CD4-positive, alpha-beta T cell treated with Interferon gamma for 1 hour (primary cell): Measurements from ENCODE around the gene SUN2.
"Not testable (repeated sequence)": the region's sequence is repeated elsewhere in the genome, so short reads cannot be mapped to it uniquely, and the experiment has no call there.

Experiments
- DNase-seq: peaks from one replicate; pipeline ENCODE4 v3.0.0-alpha.2; 2020

SUN2 gene

DNA sequence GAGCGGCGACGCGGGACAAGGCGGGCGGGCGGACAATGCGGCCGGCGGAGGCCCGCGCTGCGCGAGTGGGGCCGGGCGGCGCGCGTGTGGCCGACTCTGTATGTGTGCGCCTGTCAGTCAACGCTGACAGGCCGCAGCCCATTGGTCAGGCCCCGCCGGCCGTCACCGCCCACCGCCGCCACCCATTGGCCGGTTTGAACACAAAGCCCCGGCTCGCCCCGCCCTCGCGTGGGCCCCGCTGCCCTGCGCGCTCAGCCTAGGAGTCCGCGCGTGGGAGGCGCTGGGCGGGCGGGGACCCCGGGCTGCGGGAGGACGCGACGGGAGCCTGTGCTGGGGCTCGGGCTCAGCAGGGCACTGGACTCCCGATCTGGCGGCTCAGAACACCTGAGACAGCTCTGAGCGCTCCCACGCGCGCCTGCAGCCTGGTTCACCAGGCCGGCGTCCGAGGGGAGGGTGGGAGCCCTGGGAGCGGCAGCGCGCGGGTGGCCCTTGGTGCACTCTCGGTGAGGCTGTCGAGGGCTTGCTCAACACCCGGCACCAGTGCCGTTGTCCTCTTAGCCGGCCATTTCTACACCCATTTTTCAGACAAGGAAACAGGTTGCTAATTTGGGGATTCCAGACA is at the start of gene SUN2:
SUN2 (minus strand) TSS at position 88 of the 622 bp plus-strand sequence. CDS start 3,370 bp downstream, outside the sequence.
- peak; percentile 92 for DNase-seq

- DNase-seq: not testable (repeated sequence)
Observed at GRCh38 chr22:38805041-38805593, 49.3 kb upstream of the SUN2 start.

DNA sequence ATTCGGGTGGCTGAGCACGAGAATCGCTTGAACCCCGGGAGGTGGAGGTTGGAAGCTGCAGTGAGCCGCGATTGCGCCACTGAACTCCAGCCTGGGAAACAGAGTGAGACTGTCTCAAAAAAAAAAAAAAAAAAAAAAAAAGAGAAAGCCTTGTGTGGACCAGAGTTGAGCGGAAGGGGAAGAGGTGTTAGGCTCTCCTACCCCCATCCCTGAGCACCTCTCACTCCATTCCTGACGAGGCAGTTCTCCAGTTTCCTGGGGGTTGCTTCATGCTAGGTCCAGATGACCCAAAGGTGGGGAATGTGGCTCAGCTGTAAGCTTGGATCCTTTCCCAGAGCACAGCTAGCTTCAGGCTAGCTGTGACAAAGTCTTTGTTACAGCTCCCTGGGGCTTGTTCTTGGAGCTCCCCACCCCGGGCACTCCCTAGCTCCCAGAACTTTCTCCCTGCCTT is 46.9 kb upstream of the SUN2 start:
- no peak for DNase-seq

- DNase-seq: no peak
Observed at GRCh38 chr22:38799265-38800002, 43.6 kb upstream of the SUN2 start.

DNA sequence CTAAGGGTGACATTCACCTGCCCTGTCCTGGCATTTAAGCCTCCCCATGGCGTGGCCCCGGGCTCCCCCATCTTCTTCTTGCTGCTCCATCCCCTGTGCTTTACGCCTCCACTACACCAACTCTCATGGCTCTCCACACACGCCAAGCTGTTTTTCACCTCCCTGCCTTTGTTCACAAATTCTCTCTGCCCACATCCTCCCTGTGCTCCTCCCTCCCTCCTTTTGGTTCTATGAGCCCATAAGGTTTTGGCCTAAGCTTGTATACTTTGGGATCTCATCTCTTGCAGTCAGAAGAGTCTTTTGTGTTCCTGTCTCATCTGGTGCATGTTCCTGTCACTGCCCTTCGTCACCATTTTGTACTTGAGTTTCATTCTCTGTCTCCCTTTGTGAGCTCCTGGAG is 42.7 kb upstream of the SUN2 start:
- no peak for DNase-seq

GRCh38 chr22:38796262-38796957 is 40.6 kb upstream of the SUN2 start:
- no peak for DNase-seq

DNA sequence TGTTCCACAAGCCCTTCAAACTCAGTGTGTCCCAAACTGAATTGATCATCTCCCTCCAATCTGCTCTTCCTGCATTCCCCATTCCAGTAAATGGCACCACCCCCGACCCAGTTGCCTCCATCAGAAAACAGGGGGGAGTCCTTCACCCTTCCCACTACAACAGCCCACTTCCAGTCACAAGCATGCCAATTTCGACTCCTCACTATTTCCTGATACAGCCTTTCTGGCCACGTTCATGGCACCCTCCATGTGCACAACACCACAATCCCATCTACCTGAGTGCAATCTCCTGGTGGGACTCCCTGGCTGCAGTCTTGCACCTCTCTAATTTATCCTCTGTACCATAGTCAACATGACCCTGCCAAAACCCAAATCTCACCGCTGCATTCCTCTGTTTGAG is 39.8 kb upstream of the SUN2 start:
- no peak for DNase-seq

- peak; percentile 93 for DNase-seq
Observed at GRCh38 chr22:38793721-38794466, 38.1 kb upstream of the SUN2 start, which contains the start of gene DNAL4. Gene DNAL4 (minus strand): TSS chr22:38794143. CDS start chr22:38782731, 11,412 bp downstream.

DNA sequence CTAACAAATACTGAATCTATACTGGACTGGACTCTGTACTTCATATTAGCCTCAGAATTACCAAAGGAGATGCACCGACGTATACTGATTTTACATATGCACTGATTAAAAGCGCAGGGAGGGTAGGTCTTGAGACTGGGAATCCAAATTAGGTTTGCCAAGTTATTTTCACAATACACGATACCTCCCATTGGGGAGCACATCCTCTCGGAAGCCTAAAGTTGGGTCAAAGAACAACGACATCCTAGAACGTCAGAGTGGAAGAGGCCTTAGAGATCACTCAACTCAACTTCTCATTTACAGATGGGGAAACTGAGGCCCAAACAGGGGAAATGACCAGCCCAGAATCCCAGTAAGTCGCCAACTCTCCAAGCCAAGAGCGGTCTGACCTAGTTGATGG is 37.5 kb upstream of the SUN2 start:
- no peak for DNase-seq

DNA sequence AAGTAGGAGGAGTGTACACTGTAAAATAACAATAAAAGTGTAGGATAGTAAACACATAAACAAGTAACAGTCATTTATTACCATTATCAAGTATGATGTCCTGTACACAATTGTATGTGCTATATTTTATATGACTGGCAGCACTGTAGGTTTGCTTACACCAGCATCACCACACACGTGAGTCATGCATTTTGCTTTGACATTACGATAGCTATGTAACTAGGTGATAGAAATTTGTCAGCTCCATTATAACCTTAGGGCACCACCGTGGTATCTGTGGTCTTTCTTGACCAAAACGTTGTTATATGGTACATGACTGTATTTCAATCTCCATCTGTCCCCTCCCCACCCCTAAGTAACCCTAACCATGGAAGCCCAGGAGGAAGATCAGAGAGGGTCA is 37.0 kb upstream of the SUN2 start:
- DNase-seq: no peak

DNA sequence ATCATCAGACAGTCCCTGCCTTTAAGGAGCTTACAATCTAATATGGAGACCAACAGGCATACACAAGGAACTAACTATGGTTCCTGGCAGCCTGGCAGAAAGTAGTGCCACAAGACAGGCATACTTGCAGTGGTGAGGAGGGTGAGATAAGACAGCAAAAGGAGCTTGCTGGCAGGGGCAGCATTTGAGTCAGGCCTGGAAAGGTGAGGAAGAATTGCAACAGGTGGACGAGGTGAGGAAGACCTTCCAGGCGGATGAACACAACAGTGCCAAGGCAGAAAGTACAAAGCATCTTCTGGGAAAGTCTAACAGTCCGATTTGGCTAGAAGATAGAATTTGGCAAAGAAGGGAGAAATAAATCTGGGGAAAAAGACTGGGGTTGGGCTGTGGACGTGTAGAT is 33.8 kb upstream of the SUN2 start:
- no peak for DNase-seq

- no peak for DNase-seq
Observed at GRCh38 chr22:38788846-38789245, 33.0 kb upstream of the SUN2 start.

GRCh38 chr22:38788021-38788816 is 32.4 kb upstream of the SUN2 start:
- no peak for DNase-seq

GRCh38 chr22:38786631-38787030 is 30.8 kb upstream of the SUN2 start:
- no peak for DNase-seq

DNA sequence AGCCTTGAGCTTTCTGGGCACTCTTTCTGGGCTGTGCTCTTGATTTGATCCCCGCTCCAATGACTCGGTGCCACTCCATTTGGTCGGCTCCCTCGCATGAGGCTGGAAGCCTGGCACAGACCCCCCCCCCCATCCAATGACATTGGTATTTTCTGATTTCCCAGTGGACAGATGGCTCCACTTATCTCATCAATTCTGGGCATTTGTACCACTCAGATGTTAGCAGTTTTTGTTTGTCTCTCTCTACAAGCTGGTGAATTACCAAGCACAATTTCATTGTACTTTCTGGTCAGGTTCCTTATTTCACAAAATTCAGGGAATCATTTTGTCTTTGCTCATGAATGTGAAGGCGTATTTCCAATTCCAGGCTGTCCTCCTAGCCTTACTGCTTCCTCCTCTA is 29.1 kb upstream of the SUN2 start:
- no peak for DNase-seq

- DNase-seq: no peak
Observed at GRCh38 chr22:38784035-38784434, 28.2 kb upstream of the SUN2 start.

DNA sequence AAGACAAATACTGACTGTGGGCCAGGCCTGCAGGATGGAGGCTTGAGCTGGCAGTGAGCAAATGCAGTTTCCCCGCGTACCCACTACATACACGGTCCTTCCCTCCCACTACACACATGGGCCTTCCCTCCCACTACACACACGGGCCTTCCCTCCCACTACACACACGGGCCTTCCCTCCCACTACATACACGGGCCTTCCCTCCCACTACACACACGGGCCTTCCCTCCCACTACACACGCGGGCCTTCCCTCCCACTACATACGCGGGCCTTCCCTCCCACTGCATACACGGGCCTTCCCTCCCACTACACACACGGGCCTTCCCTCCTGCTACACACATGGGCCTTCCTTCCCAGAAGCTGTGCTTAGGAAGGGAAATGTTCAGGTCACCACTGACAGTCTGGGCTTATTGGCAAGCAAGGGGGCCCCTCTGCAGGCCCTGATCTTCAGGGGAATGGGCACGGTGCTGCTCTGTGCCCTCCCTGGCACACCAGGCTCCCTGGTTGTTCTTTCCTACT is 27.4 kb upstream of the SUN2 start:
- no peak for DNase-seq

DNA sequence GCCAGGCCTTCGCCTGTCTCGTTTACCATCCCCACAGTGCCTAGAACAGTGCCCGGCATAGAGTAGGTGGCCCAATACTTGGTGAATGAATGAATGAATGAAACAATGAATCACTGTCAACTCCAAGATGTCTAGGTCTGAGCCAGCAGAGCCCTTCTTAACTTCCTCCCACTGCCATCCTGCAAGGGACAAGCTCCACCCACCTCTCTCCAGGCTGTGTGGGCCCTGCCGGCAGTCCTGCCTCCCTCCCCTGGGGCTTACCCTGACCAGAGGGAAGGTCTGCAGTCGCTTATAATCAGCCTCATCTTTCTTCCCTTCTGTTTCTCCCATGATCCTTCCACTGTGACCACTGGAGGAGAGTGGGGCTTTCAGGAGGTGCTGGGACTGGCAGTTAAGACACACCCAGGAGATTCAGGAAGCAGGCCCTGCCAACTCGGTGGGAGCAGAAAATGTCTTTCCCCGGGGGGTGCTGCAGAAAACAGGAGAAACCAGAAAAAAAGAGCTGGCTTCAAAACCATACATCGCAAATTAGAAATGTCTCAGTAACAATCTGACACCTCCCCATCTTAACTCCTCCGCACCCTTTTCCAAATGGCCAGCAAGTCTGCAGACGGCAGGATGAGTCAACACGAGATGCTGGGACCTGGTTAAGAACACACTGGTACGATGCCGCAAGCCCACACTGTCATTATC is 26.8 kb upstream of the SUN2 start:
- DNase-seq: no peak

- no peak for DNase-seq
Observed at GRCh38 chr22:38781033-38781432, 25.2 kb upstream of the SUN2 start.

DNA sequence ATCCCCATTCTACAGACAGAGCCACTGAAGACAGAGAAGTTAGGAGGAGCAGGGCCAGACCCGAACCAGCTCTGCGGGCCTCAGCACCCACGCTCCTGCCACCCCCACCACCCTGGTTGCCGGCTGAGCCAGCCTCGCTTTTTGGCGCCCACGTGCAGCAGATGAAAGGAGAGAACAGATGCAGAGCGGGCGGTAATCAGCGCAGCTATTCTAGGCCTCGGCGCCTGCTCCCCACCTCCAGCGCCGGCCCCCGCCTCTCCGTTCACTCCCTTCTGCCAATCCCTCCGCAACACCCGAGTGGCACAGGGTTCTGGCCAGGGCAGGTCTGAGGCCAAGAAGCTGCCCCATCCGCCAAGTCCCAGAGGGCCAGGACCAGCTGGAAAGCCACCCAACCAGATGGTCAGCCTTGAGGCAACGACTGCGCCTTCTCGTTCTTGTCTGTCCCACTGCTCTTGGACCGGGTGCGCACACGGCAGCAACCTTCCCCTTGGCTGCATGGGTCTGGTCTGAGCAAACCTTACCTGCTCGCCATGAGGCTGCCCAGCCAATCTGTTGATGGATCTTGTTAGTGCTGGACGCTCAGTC is 21.4 kb upstream of the SUN2 start:
- DNase-seq: no peak

- no peak for DNase-seq
Observed at GRCh38 chr22:38776086-38776485, 20.3 kb upstream of the SUN2 start.
